OCI-LY7 (cell line): ENCODE measurements around the gene SEMA5A.

Source experiments
- CTCF ChIP-seq: fragments of 200-600 bp; sonication (generic); conservative IDR thresholded peaks from 2 replicates; pipeline ENCODE4 v1.5.1; 2014; ENCODE audit warnings: mild to moderate bottlenecking, antibody characterized with exemption, low read length, moderate library complexity, mixed read lengths
- EZH2phosphoT487 ChIP-seq: fragments of 200-600 bp; sonication (generic); IDR thresholded peaks from 2 replicates; pipeline ENCODE4 v1.6.1; 2018; ENCODE audit warnings: low read depth, borderline replicate concordance, mild to moderate bottlenecking, mixed run types, antibody characterized with exemption, low read length, moderate library complexity, mixed read lengths

GRCh38 chr5:9140202-9140601 lies 405.7 kb downstream of the SEMA5A start:
- TF ChIP-seq CTCF (no peak), EZH2phosphoT487 (no peak)
